Urinary bladder (tissue), 4 donors: Measurements from ENCODE around the gene UBL5. TPM values are rescaled to one million over a fixed set of nuclear protein-coding genes. Genes with fewer than 3 reads are reported as not detected.

Experiments
- DNase-seq: peaks from one replicate; pipeline ENCODE4 v3.0.0-alpha.2; 2015; ENCODE audit errors: extremely low spot score
- H3K27ac ChIP-seq: one replicate; pipeline ENCODE4 v1.5.1; 2013; ENCODE audit warnings: low read depth, mild to moderate bottlenecking, moderate library complexity
- H3K36me3 ChIP-seq: one replicate; pipeline ENCODE4 v1.6.1; 2013; ENCODE audit warnings: mild to moderate bottlenecking, moderate library complexity; ENCODE audit not compliant: insufficient read depth
- H3K4me1 ChIP-seq: one replicate; pipeline ENCODE4 v1.6.1; 2013; ENCODE audit warnings: mild to moderate bottlenecking, moderate library complexity; ENCODE audit not compliant: insufficient read depth
- H3K4me3 ChIP-seq: one replicate; pipeline ENCODE4 v1.5.1; 2013; ENCODE audit warnings: low read depth, low read length
- WGBS: extraction: QIAGEN DNeasy Blood & Tissue Kit; methylation state at CpG from one replicate; pipeline ENCODE4 v1.1.7; 2013; 5-methylcytosine and 5-hydroxymethylcytosine counted together
- polyA plus RNA-seq: library from polyadenylated mRNA; stranded (reverse); fragments of 200-250 nt; gene quantifications from one replicate; pipeline ENCODE4 v1.2.3, GENCODE V29; 2013
- small RNA-seq: library from RNA; depleted of rRNA; stranded (forward); fragments of <200 nt; gene quantifications from one replicate; pipeline ENCODE3, GENCODE V24; 2014
- total RNA-seq: library from RNA; depleted of rRNA; stranded (reverse); fragments of >200 nt; gene quantifications from one replicate; pipeline ENCODE4 v1.2.3, GENCODE V29; 2014
- donor health status: healthy with polysubstance abuse.
- donor health status: healthy.

UBL5 gene
- total and polyA plus RNA-seq, 2 donors, result 92.0 to 436 TPM

- no peaks in the 10 kb centered on the region for H3K4me1 ChIP-seq
- no peak overlapping the region for H3K27ac ChIP-seq
- no peak for DNase-seq
- no peak overlapping the region for H3K4me3 ChIP-seq
- WGBS, result 72% methylated on average over 16 of the region's 16 CpGs
- H3K36me3 ChIP-seq, result no peaks in the 10 kb centered on the region
Observed at GRCh38 chr19:9871626-9872338, 44.1 kb downstream of the UBL5 start.

GRCh38 chr19:9872618-9873242 lies 45.0 kb downstream of the UBL5 start:
- no peaks in the 10 kb centered on the region for H3K36me3 ChIP-seq
- no peak overlapping the region for H3K27ac ChIP-seq
- 94% methylated on average over 8 of the region's 8 CpGs for WGBS
- H3K4me1 ChIP-seq, result no peaks in the 10 kb centered on the region
- DNase-seq, result no peak
- H3K4me3 ChIP-seq, result no peak overlapping the region

GRCh38 chr19:9875031-9875627 lies 47.4 kb downstream of the UBL5 start:
- 64% methylated on average over 13 of the region's 13 CpGs for WGBS
- DNase-seq, result no peak
- Histone ChIP-seq H3K4me3 (no peak overlapping the region), H3K4me1 (no peaks in the 10 kb centered on the region), H3K27ac (no peak overlapping the region), H3K36me3 (no peaks in the 10 kb centered on the region)

GRCh38 chr19:9875796-9876195 lies 48.1 kb downstream of the UBL5 start:
- DNase-seq, result no peak
- no peaks in the 10 kb centered on the region for H3K36me3 ChIP-seq
- no peak overlapping the region for H3K4me3 ChIP-seq
- H3K4me1 ChIP-seq, result no peaks in the 10 kb centered on the region
- 70% methylated on average over 5 of the region's 5 CpGs for WGBS
- H3K27ac ChIP-seq, result no peak overlapping the region

- no peak overlapping the region for H3K27ac ChIP-seq
- H3K36me3 ChIP-seq, result no peaks in the 10 kb centered on the region
- DNase-seq, result no peak
- WGBS, result 90% methylated on average over 10 of the region's 10 CpGs
- no peak overlapping the region for H3K4me3 ChIP-seq
- no peaks in the 10 kb centered on the region for H3K4me1 ChIP-seq
Observed at GRCh38 chr19:9877780-9878510, 50.2 kb downstream of the UBL5 start.

- no peak for DNase-seq
- WGBS, result 73% methylated on average over 11 of the region's 11 CpGs
- no peak overlapping the region for H3K4me3 ChIP-seq
- H3K27ac ChIP-seq, result no peak overlapping the region
- H3K4me1 ChIP-seq, result no peaks in the 10 kb centered on the region
- H3K36me3 ChIP-seq, result no peaks in the 10 kb centered on the region
Observed at GRCh38 chr19:9878511-9879196, 50.9 kb downstream of the UBL5 start.

Small RNA genes within 50 kb of the gene (small RNA-seq; reads per million reads assigned to genes)
- gene RF00156, result not detected

Other genes with a start within 250 kb of the UBL5 start
- 80.9 TPM for gene ZNF121, start 243.4 kb upstream of the UBL5 start, total RNA-seq
- 3.7 TPM for gene ZNF121, start 243.4 kb upstream of the UBL5 start, polyA plus RNA-seq
- gene ZNF561, start 206.7 kb upstream of the UBL5 start, total RNA-seq, result 71.1 TPM
- gene ZNF561, start 206.7 kb upstream of the UBL5 start, polyA plus RNA-seq, result 36.6 TPM
- gene ZNF562, start 152.8 kb upstream of the UBL5 start, total RNA-seq, result 58.8 TPM
- gene ZNF562, start 152.8 kb upstream of the UBL5 start, polyA plus RNA-seq, result 9.4 TPM
- 73.6 TPM for gene ZNF846, start 59.2 kb upstream of the UBL5 start, total RNA-seq
- 18.0 TPM for gene ZNF846, start 59.2 kb upstream of the UBL5 start, polyA plus RNA-seq
- gene FBXL12, start 8.8 kb upstream of the UBL5 start, total RNA-seq, result 16.1 TPM
- gene FBXL12, start 8.8 kb upstream of the UBL5 start, polyA plus RNA-seq, result 37.5 TPM
- gene PIN1, start 7.4 kb downstream of the UBL5 start, total RNA-seq, result 42.3 TPM
- gene PIN1, start 7.4 kb downstream of the UBL5 start, polyA plus RNA-seq, result 160 TPM
- gene OLFM2, start 108.6 kb downstream of the UBL5 start, total RNA-seq, result 18.2 TPM
- gene OLFM2, start 108.6 kb downstream of the UBL5 start, polyA plus RNA-seq, result 4.6 TPM
- gene COL5A3, start 182.6 kb downstream of the UBL5 start, total RNA-seq, result 19.6 TPM
- 18.3 TPM for gene COL5A3, start 182.6 kb downstream of the UBL5 start, polyA plus RNA-seq
- gene RDH8, start 185.6 kb downstream of the UBL5 start, total RNA-seq, result not detected
- gene RDH8, start 185.6 kb downstream of the UBL5 start, polyA plus RNA-seq, result not detected